AG08396 (cell line): ENCODE results near the gene MSRB3.

Experiments
- DNase-seq: peaks from one replicate; pipeline ENCODE4 v3.0.0; 2012; ENCODE audit warnings: low spot score, mixed read lengths

Gene MSRB3

DNA sequence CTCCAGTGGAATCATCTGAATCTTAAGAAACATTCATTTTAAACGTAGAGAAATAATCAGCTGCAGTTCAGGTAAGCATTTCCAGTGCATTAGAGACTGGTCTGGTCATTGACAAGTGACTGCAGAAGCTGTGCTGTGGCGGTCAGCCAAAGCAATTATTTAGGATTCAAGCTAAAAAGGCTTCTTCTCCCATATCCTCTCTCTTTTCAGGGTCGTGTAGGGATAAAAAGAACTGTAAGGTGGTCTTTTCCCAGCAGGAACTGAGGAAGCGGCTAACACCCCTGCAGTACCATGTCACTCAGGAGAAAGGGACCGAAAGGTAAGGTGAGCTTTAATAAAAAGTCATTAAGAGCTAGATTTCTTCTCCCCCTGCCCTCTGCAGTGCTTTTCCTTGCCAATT is 48.1 kb downstream of the MSRB3 start:
- DNase-seq = no peak

DNA sequence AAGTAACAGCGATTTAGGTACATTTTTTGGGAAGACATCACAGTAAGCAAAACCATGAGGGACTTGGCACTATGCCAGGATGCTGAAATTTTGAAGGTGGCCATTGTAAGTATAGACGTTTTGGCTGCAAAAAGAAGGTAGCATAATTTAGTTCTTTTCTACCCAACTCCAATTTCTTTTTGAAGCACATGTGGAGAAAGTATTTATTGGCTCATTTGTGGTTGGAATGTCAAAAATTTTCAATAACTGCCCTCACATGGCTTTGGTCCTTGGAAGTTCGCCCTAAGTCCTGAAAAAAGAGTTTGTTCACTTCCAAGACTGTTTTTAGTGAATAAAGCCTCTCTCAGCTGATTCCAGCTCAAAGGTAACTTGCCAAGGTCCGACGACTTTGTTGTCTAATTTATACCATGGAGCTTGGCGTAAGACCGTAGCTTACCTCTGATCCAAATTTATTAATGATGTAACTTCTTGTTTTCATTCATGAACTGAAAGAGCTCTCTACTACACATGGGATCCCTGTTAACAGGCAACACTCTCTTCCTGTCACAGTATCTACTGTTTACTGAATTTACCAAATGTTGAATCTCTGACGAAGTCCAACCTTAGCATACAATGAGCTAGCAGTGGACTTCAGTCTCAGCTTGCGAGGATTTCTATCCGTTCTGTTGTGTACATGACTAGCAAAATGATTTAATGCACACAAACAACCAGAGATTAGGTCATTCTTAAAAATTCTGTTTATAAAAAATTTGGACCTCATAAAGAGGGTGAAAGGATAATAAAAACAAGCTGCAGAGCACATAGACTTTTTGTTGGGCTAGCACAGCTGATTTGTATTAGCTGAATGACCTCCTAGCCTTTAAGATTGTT is 49.0 kb downstream of the MSRB3 start:
- DNase-seq = peak; percentile 17

DNA sequence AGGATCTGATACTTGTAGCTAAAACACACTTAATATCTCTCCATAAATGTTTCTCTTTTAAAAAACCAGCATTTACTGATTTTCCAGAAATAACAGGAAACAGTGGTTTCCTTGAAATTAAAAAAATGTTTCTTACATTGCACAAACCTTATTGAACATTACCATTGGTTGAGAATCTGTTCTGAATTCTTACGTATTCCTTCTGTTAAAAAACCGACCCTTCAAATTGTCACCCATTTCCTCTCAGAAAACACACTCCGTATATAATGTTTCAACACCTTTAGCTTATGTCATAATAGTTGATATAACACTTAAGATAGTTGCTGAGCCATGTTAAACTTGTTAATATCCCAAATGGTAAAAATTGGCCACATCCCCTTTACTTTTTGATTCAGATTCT is 51.2 kb downstream of the MSRB3 start:
- no peak for DNase-seq

DNA sequence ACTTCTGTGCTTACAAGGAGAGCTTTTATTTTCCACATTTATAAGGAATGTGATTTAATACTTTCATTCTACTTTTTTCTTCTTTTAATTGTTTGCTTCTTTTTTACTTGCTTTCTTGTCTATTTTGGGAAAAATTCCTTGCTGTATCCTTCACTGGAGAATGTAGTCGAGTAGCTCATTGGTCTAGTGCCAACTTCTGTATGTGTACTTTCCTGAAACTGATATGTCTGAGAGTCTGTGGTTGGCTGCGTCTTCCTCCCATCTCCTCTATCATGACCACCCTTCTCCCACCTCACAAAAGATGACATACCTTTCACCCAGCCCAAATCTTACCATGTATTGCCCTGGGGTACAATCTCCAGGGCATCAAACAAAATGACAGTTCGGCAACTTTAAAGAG is 51.8 kb downstream of the MSRB3 start:
- no peak for DNase-seq

DNA sequence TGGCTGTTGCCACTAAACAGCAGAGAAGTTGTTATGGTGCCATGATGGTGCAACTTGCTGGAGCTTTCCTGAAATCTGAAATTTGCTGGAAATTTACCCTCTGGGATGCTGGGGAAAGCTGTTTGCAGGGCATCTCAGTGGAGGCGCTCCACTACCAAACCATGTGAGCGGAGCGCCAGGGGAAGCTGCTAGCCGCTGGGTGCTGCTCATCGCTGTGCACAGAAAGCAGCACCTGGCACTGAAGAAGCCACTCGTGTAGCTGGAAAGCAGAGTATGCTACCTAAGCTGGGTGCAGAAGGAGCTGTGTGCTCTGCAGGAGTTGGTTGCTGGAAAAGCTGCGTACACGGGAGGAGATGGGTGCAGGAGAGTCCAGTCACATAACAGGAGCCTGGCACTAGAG is 53.0 kb downstream of the MSRB3 start:
- DNase-seq = no peak

DNA sequence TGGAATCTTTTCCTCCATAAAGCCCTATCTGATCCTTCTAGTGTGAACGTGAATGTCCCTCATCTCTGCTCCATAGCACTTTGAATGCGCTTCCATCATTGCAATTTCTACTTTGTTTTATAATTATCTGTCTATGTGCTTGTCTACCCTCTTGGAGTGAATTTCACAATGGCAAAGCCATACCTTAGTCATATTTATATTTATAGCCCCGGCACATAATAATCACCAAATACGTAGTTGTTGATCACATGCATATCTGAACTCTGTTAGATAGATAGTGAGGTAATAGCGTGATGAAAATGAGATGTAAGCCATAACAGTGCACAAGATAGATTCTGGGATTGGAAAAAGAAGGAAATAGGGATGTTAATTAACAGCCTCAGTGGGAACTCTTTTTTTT is 55.2 kb downstream of the MSRB3 start:
- DNase-seq = no peak

DNA sequence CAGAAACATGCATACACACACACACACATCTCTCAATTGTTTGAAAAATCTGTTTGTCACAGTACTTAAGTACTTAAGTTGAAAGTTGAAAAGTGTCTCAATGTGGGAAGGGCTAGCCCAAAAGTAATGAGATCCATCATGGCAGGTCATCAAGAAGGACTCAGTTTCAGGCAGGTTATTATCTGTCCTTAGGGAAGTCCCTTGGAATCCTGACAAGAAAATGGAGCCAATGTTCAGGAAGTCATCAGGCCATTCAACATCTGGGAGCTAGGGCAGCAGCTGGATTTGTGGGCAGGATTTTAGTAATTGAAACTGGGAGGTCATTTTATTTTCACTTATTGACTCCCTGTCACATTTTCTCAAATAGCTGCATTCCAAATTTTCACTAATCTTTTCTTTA is 56.0 kb downstream of the MSRB3 start:
- DNase-seq = no peak

DNA sequence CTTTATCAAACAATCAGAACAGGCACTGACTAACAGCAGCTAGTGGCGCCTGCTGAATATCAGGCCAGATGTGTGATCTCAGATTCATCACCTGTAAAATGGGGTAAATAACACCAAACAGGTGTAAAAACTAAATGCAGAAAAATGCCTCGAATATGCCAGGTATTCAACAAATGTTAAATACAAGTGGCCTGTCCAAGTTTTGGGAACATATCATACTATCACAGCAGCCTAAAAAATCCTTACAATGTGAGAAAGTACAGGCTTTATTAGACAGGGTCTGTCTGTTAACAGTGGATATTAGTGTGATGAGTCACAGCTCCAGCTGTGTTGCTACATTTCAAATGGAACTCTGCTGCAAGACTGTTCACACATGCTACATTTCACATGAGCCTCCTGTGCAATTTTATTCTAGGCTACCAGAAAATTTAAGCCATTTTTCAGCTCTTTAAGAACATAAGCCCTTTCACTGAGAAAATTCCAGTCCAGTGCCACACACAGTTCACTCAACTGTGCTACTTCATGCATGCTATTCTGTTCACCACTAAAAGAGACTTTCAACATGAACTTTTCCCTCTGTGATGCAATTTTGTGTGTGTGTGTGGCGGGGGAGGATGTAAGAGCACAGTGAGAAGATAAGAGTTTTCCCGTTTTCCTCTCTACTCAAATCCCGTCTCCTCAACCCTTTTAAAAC is 56.7 kb downstream of the MSRB3 start:
- peak; percentile 76 for DNase-seq

DNA sequence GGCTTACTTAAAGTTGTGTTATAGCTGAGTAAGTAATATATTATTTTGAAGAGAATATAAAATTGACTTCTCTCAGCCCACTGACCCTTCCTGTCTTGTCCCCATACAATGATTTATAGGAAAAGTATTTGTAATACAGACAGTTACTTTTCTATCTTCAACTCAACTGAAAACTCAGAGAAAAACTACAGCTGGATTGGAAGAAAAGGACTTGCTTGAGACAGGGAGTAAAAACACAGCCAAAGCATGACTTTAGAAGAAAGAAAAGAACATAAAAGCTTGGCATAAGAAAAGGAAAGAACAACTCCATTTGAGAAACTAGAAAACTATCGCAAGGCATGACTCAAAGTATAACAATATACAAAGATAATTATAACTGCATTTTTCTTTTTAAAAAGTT is 57.5 kb downstream of the MSRB3 start:
- no peak for DNase-seq

DNA sequence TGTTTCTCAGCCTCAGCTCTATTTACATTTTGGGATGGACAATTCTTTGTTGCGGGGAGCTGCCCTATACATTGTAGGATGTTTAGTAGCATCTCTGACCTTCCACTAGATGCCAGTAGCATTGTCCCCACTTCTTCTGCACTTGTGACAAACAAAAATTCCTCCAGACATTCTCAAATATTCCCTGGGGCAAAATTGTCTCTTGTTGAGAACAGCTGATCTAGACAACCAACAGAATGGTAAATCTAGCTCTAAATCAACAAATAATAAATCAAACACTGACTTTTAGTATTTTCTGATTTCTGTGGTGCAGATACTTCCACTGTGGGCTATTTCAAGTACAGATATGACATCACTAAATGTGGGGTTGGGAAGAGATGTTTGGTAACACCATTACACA is 60.7 kb downstream of the MSRB3 start:
- no peak for DNase-seq

DNA sequence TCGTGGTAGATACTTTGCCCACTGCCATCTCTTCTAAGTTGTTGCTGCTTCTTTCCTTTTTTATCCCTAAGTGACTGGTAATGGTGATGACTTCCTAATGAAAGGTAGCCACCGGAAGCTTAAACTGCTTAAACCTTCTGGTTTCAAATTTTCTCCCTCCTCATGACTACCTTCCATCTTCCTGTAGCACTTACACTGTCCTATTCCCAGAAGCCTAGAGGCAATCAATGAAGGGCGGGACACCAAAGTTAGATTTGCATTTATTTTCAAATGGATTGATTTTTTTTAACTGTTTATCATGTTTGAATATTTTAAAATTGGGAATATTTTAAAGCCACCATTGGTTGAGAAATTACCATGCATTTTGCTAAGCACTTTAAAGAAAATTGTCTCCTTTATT is 64.7 kb downstream of the MSRB3 start:
- DNase-seq = no peak

DNA sequence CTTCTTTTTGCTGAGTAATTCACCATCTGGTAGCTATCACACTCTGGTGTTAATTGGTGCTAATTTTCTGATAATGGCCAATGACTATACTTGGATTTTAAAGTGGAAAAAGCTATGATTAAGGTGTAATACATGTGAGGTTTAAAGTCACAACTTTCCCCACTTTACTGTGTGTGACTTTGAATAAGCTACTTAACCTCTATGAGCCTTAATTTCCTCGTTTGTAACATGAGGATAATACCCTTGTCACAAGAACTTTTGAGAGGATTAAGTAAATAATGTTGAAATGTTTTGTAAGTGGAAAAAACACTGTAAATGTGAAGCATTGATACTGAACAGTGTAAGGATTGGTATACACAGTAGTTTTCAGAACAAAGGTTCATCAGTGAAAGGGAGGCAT is 65.3 kb downstream of the MSRB3 start:
- DNase-seq = no peak

DNA sequence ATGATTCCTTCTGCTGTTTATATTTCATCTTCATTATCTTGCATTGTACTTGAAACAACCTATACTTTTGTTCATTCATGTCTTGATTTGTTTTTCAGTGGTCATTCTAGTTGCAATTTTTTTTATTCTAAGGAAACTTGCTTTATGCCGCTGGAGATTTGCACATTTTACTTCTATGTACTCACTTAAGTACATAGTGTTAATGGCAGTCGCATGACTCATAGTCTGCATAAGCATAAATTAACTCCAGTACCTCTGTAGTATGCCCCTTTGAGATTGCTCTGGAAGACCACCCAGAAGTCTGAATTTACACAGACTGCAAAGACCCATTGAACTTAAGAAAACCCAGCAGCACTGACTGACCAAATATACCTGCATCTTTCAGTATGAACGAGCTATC is 77.0 kb downstream of the MSRB3 start:
- DNase-seq = no peak

DNA sequence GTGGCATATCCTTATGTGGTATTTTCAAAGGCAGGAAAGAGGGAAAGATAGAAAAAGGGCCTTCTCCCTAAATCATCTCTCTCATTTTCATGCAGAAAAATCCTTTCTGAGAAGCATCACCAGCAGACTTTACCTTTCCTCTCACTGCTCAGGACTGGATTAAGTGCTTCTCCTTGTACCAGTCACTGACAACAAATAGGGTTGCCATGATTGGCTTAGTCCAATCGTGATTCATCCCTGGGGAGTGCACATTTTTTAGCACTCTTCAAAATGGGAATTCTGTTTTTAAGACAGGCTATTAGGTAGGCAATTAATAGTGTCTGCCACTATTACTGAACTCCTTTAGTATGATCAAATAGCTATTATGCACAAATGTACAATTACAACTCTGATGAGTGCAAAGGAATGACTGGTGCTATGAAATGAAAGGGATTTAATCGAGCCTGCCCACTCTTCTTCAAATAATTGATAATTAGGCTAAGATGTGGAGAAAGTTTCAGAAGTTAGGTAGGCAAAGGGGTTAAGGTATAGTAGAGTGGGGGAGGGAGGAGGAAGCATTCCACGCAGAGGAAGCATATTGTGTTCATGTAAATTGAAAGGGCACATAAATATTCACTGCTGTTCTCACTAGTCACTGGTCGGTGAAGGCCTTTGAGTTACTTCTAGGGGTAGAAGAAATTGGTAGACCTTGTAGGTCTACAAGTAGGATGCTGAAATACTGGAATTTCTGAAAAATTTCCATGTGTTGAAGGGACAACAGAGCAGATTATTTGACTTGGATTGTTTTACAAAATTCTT is 84.0 kb downstream of the MSRB3 start:
- DNase-seq = no peak

DNA sequence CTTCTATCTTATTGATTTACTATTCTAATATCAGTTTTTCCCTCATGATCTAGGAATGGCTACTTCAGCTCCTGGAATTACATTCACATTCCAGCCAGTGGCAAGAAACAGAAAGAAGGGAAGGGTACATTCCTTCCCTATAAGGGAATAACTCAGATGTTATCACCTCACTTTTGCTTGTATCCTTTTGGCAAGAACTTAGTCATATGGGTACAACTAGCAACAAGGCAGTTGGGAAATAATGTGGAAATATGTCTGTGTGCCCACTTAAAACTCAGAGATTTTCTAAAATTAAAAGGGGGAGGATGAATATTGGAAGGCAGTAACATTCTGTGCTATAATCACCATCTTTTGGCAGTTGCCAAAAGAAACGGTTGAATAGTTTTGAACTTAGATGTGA is 85.6 kb downstream of the MSRB3 start:
- DNase-seq = peak; percentile 6

DNA sequence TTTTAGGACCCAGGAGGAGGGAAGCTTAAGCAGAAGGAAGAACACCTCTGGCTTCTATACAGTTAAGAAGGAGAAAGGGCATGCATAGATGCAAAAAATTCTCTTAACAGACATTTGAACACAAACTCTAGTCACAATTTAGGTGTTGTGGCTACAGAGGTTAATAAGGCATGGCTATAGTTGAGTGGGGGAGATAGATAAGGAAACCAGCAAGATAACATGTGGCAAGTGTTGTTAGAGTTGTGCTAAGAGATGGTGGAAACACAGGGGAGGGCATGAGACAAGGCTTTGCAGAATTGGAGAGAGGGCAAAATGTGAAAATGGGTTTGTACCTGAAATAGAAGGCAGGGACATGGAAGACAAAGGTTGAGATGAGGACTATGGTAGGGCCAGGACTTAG is 88.9 kb downstream of the MSRB3 start:
- DNase-seq = no peak

DNA sequence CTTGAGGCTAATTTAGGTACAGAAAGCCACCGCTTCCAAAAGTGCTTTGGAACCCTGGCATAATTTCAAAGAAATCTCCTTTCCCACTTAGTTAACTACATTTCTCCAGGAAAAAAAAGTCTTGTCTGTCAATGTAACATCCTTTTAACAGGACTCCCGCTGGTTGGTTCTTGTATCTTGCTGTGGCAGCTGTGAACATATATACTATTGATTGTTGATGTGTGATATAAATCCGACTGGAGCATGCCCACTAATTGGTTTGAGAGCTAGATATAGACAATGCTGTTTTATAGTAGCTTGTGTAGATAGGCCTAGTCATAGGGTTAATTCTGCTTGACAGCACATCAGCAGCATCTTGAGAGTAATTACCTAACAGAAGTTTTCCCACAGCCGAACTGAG is 89.6 kb downstream of the MSRB3 start:
- DNase-seq = no peak

DNA sequence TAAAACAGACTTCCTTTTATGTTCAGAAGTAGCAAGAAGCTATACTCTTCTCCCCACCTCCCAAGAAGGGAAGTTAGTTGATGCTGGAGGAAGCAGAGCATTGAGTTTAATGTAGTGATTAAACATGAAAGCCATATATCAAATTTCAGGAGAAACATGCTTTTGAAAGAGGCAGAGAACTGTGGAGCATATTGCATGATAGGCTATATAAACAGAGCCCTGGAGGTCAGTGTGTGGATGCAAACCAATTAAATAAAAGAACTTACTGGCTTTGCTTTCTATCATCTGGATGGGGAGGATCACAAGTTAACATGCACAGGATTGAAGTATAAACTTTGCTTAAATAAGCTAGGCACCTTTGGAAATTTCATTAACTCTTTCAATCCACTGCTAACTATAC is 94.1 kb downstream of the MSRB3 start:
- no peak for DNase-seq

DNA sequence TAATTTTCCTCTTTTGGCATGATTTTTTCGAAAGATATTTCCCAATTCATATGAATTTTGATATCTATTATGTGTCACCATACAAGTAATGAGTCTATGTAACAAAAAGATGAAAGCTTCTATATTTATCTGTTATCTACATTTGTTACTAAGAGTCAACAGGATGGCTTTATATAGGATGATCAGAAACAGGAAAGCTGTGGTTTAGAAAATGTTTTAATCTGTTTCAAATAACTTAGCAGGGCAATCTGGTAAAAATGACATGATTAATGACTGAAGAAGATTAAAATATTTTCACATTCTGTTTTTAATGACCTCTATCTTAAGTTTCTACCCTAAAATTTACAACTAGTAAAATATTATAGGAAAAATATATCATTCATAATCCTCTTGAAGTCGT is 105.8 kb downstream of the MSRB3 start:
- DNase-seq = no peak

DNA sequence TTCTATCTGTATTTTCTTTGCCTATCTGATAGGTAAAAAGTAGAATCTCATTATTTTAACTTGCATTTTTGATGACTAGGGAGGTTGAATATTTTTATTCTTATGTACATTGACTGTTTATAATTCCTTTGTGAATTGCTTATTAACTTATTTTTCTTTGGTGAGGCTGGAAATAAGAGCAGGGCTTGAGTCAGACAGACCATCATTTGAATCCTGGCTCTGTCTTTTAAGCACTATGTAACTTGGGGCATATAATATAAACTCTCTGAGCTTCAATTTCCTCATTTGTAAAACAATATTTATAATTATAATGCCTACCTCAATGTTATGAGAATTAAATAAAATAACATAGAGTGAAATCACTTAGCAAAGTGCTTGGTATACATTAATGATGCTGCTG is 108.9 kb downstream of the MSRB3 start:
- no peak for DNase-seq

DNA sequence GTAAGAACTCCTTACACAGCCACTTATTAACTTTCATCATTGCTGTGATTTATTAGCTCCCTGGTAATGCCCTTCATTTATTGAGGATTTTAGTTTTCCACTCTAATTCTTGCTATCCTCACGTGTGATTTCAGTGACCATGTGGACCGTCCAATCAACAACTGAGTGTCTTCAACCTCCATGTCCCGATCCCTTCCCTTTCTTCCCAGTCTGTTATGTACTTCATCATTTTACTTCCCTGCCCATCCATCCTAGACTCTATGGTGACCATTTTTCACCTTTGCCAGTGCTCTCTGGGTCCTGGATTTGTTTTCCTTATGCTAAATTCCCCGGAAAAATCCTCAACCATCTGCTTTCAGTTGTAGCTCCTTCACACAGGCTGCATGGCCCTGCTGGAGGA is 111.0 kb downstream of the MSRB3 start:
- DNase-seq = no peak

DNA sequence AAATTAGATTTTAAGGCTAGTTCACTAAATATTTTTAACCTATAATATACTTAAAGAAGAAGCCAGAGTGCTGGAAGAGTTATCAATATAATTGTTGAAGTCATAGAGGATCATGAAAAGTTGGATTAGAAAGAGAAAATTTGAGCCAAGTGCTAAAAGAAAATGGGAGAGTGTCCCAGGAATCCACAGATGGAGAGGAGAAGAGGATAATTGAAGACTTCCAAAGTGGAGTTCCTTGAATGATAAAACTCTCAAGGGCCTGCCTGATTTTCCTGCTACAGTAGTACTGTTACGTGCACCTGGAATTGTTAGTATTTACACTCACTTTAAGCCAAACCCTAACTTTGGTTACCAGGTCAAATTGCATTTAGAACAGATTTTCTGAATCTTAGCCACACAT is 113.2 kb downstream of the MSRB3 start:
- no peak for DNase-seq

DNA sequence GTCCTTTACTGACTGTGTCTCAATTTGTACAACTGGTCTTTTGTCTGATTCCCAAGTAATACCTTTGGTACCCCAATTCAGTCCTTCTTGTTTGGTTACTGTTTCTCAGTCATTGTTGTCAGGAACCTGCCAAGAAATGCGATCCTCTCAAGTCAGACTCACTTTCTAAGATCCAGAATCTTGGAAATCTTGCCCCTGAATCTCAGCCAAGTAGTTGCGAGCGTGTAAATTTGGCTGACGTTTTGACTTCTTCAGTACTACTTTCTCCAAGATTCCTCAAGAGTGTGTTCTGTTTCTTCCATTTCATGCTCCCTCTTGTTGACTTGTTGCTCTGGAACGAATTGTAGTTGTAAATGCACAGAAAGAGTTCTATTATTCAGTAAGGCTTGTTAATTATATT is 114.0 kb downstream of the MSRB3 start:
- DNase-seq = no peak
